Stimulated activated CD4-positive, alpha-beta T cell treated with anti-CD3 and anti-CD28 coated beads, Interleukin-15, amount 100 ng/mL, for 48 hours (primary cell): ENCODE results near the gene PAOX.

Source experiments
- DNase-seq, 2 donors: peaks; one replicate each; pipeline ENCODE4 v3.0.0-alpha.2; 2020; ENCODE audit warnings: low read depth in 2 of 2

PAOX gene

GRCh38 chr10:133349577-133350011 lies 29.5 kb upstream of the PAOX start:
- no peak for DNase-seq

- DNase-seq = no peak
Measured at GRCh38 chr10:133350283-133350949, 28.6 kb upstream of the PAOX start.

GRCh38 chr10:133350950-133351329 lies 28.1 kb upstream of the PAOX start:
- DNase-seq = no peak

GRCh38 chr10:133351408-133352318 lies 27.4 kb upstream of the PAOX start:
- no peak for DNase-seq

- no peak for DNase-seq
Measured at GRCh38 chr10:133353202-133353959, 25.7 kb upstream of the PAOX start.

- no peak for DNase-seq
Measured at GRCh38 chr10:133353988-133354605, 25.0 kb upstream of the PAOX start.

GRCh38 chr10:133354672-133355240 lies 24.3 kb upstream of the PAOX start:
- DNase-seq = no peak

GRCh38 chr10:133355266-133355665 lies 23.8 kb upstream of the PAOX start:
- no peak for DNase-seq

- no peak for DNase-seq
Measured at GRCh38 chr10:133355991-133356390, 23.1 kb upstream of the PAOX start.

GRCh38 chr10:133356549-133357284 lies 22.3 kb upstream of the PAOX start:
- DNase-seq = no peak

- peak; percentile 65 to 67 for DNase-seq
Measured at GRCh38 chr10:133357285-133358161, 21.5 kb upstream of the PAOX start, which contains the start of gene FUOM. FUOM (minus strand) TSS chr10:133358019; CDS start chr10:133358007, 12 bp downstream.

GRCh38 chr10:133358162-133358924 lies 20.7 kb upstream of the PAOX start:
- DNase-seq = no peak

GRCh38 chr10:133358925-133359310 lies 20.1 kb upstream of the PAOX start:
- DNase-seq = no peak

- DNase-seq = no peak
Measured at GRCh38 chr10:133359554-133359971, 19.5 kb upstream of the PAOX start.

GRCh38 chr10:133359972-133360610 lies 19.0 kb upstream of the PAOX start:
- DNase-seq = no peak

GRCh38 chr10:133361227-133361626 lies 17.8 kb upstream of the PAOX start:
- no peak for DNase-seq

GRCh38 chr10:133361773-133362441 lies 17.2 kb upstream of the PAOX start:
- no peak for DNase-seq

- DNase-seq = no peak
Measured at GRCh38 chr10:133362846-133363245, 16.2 kb upstream of the PAOX start.
